ENCODE data around the gene HAPLN3.
"Not testable (repeated sequence)": the region's sequence is repeated elsewhere in the genome, so short reads cannot be mapped to it uniquely, and the experiment has no call there.

Gene HAPLN3

GRCh38 chr15:88932271-88932874 lies 37.0 kb upstream of the HAPLN3 start:
- H3K9me3 ChIP-seq (ENCODE audit: control extremely low read depth in 1 of 5, control insufficient read depth in 4 of 5, insufficient read depth in 2 of 5, low read depth in 1 of 5, low read length in 4 of 5): peaks cover 0 to 9% (median 3%) of the 10 kb centered on the region in 5 experiments
- no peak for DNase-seq
- no peak overlapping the region for H3K4me3 ChIP-seq (ENCODE audit: control insufficient read depth in 1 of 7, extremely low read depth in 1 of 7, insufficient read depth in 4 of 7, low read depth in 2 of 7, low read length in 6 of 7)
- H3K36me3 ChIP-seq (ENCODE audit: control insufficient read depth in 4 of 4, insufficient read depth in 4 of 4, low read length in 3 of 4): no peaks in the 10 kb centered on the region
- no peak overlapping the region for H3K27ac ChIP-seq (ENCODE audit: insufficient read depth in 1 of 2, low read depth in 1 of 2, low read length in 2 of 2, poor library complexity in 1 of 2, severe bottlenecking in 2 of 2)
- ChIA-PET POLR2A (no interaction called here), CTCF (no interaction called here)
- H3K4me1 ChIP-seq (ENCODE audit: control extremely low read depth in 1 of 4, control insufficient read depth in 4 of 4, insufficient read depth in 4 of 4, low read length in 3 of 4): no peaks in the 10 kb centered on the region
- peaks cover 0 to 2% (median 0%) of the 10 kb centered on the region in 5 experiments for H3K27me3 ChIP-seq (replicated peaks in 2 of 5; ENCODE audit: control insufficient read depth in 4 of 5, insufficient read depth in 5 of 5, low read length in 4 of 5)
- 71% methylated on average over 2 of the region's 4 CpGs for WGBS (ENCODE audit: insufficient coverage)

GRCh38 chr15:88930579-88930978 lies 35.2 kb upstream of the HAPLN3 start:
- Histone ChIP-seq H3K9me3 (ENCODE audit: control extremely low read depth in 1 of 5, control insufficient read depth in 4 of 5, insufficient read depth in 2 of 5, low read depth in 1 of 5, low read length in 4 of 5) (peaks cover 0 to 10% (median 3%) of the 10 kb centered on the region in 5 experiments), H3K4me1 (ENCODE audit: control extremely low read depth in 1 of 4, control insufficient read depth in 4 of 4, insufficient read depth in 4 of 4, low read length in 3 of 4) (no peaks in the 10 kb centered on the region), H3K4me3 (ENCODE audit: control insufficient read depth in 1 of 7, extremely low read depth in 1 of 7, insufficient read depth in 4 of 7, low read depth in 2 of 7, low read length in 6 of 7) (no peak overlapping the region), H3K36me3 (ENCODE audit: control insufficient read depth in 4 of 4, insufficient read depth in 4 of 4, low read length in 3 of 4) (no peaks in the 10 kb centered on the region), H3K27ac (ENCODE audit: insufficient read depth in 1 of 2, low read depth in 1 of 2, low read length in 2 of 2, poor library complexity in 1 of 2, severe bottlenecking in 2 of 2) (no peak overlapping the region), H3K27me3 (replicated peaks in 2 of 5; ENCODE audit: control insufficient read depth in 4 of 5, insufficient read depth in 5 of 5, low read length in 4 of 5) (peaks cover 0 to 2% (median 0%) of the 10 kb centered on the region in 5 experiments)
- DNase-seq: no peak
- ChIA-PET CTCF (no interaction called here), POLR2A (no interaction called here)
- 100% methylated on average over 1 of the region's 2 CpGs for WGBS (ENCODE audit: insufficient coverage)

- DNase-seq; CTCF ChIA-PET; H3K4me1 ChIP-seq (ENCODE audit: control extremely low read depth in 1 of 4, control insufficient read depth in 4 of 4, insufficient read depth in 4 of 4, low read length in 3 of 4); H3K27me3 ChIP-seq (replicated peaks in 2 of 5; ENCODE audit: control insufficient read depth in 4 of 5, insufficient read depth in 5 of 5, low read length in 4 of 5); POLR2A ChIA-PET; H3K27ac ChIP-seq (ENCODE audit: insufficient read depth in 1 of 2, low read depth in 1 of 2, low read length in 2 of 2, poor library complexity in 1 of 2, severe bottlenecking in 2 of 2); H3K36me3 ChIP-seq (ENCODE audit: control insufficient read depth in 4 of 4, insufficient read depth in 4 of 4, low read length in 3 of 4); H3K4me3 ChIP-seq (ENCODE audit: control insufficient read depth in 1 of 7, extremely low read depth in 1 of 7, insufficient read depth in 4 of 7, low read depth in 2 of 7, low read length in 6 of 7): not testable (repeated sequence)
- 80% methylated on average over 1 of the region's 3 CpGs for WGBS (ENCODE audit: insufficient coverage)
- peaks cover 0 to 10% (median 2%) of the 10 kb centered on the region in 5 experiments for H3K9me3 ChIP-seq (ENCODE audit: control extremely low read depth in 1 of 5, control insufficient read depth in 4 of 5, insufficient read depth in 2 of 5, low read depth in 1 of 5, low read length in 4 of 5)
Observed at GRCh38 chr15:88929358-88930098, 34.2 kb upstream of the HAPLN3 start.

- POLR2A ChIA-PET; H3K27me3 ChIP-seq (replicated peaks in 2 of 5; ENCODE audit: control insufficient read depth in 4 of 5, insufficient read depth in 5 of 5, low read length in 4 of 5); H3K4me1 ChIP-seq (ENCODE audit: control extremely low read depth in 1 of 4, control insufficient read depth in 4 of 4, insufficient read depth in 4 of 4, low read length in 3 of 4); H3K9me3 ChIP-seq (ENCODE audit: control extremely low read depth in 1 of 5, control insufficient read depth in 4 of 5, insufficient read depth in 2 of 5, low read depth in 1 of 5, low read length in 4 of 5); H3K27ac ChIP-seq (ENCODE audit: insufficient read depth in 1 of 2, low read depth in 1 of 2, low read length in 2 of 2, poor library complexity in 1 of 2, severe bottlenecking in 2 of 2); H3K36me3 ChIP-seq (ENCODE audit: control insufficient read depth in 4 of 4, insufficient read depth in 4 of 4, low read length in 3 of 4); DNase-seq; CTCF ChIA-PET; H3K4me3 ChIP-seq (ENCODE audit: control insufficient read depth in 1 of 7, extremely low read depth in 1 of 7, insufficient read depth in 4 of 7, low read depth in 2 of 7, low read length in 6 of 7): not testable (repeated sequence)
Observed at GRCh38 chr15:88928192-88928591, 32.8 kb upstream of the HAPLN3 start.

- H3K27me3 ChIP-seq (replicated peaks in 2 of 5; ENCODE audit: control insufficient read depth in 4 of 5, insufficient read depth in 5 of 5, low read length in 4 of 5); DNase-seq; H3K36me3 ChIP-seq (ENCODE audit: control insufficient read depth in 4 of 4, insufficient read depth in 4 of 4, low read length in 3 of 4); H3K4me1 ChIP-seq (ENCODE audit: control extremely low read depth in 1 of 4, control insufficient read depth in 4 of 4, insufficient read depth in 4 of 4, low read length in 3 of 4); H3K27ac ChIP-seq (ENCODE audit: insufficient read depth in 1 of 2, low read depth in 1 of 2, low read length in 2 of 2, poor library complexity in 1 of 2, severe bottlenecking in 2 of 2); POLR2A ChIA-PET; H3K4me3 ChIP-seq (ENCODE audit: control insufficient read depth in 1 of 7, extremely low read depth in 1 of 7, insufficient read depth in 4 of 7, low read depth in 2 of 7, low read length in 6 of 7); H3K9me3 ChIP-seq (ENCODE audit: control extremely low read depth in 1 of 5, control insufficient read depth in 4 of 5, insufficient read depth in 2 of 5, low read depth in 1 of 5, low read length in 4 of 5): not testable (repeated sequence)
- WGBS (ENCODE audit: insufficient coverage): no CpG with 5 or more reads among the region's 2 CpGs
- CTCF ChIA-PET: interaction anchor here (0.9 to 1.2 kb wide), 2 partner anchors 22 to 28 kb away, joined by 3 to 5 read pairs; no protein-coding TSS in a partner anchor
Observed at GRCh38 chr15:88925648-88926047, 30.3 kb upstream of the HAPLN3 start.

- H3K9me3 ChIP-seq (ENCODE audit: control extremely low read depth in 1 of 5, control insufficient read depth in 4 of 5, insufficient read depth in 2 of 5, low read depth in 1 of 5, low read length in 4 of 5); H3K4me3 ChIP-seq (ENCODE audit: control insufficient read depth in 1 of 7, extremely low read depth in 1 of 7, insufficient read depth in 4 of 7, low read depth in 2 of 7, low read length in 6 of 7); H3K27me3 ChIP-seq (replicated peaks in 2 of 5; ENCODE audit: control insufficient read depth in 4 of 5, insufficient read depth in 5 of 5, low read length in 4 of 5); DNase-seq; POLR2A ChIA-PET; H3K27ac ChIP-seq (ENCODE audit: insufficient read depth in 1 of 2, low read depth in 1 of 2, low read length in 2 of 2, poor library complexity in 1 of 2, severe bottlenecking in 2 of 2); H3K36me3 ChIP-seq (ENCODE audit: control insufficient read depth in 4 of 4, insufficient read depth in 4 of 4, low read length in 3 of 4); CTCF ChIA-PET; H3K4me1 ChIP-seq (ENCODE audit: control extremely low read depth in 1 of 4, control insufficient read depth in 4 of 4, insufficient read depth in 4 of 4, low read length in 3 of 4): not testable (repeated sequence)
- 93% methylated on average over 8 of the region's 12 CpGs for WGBS (ENCODE audit: insufficient coverage)
Observed at GRCh38 chr15:88920892-88921435, 25.6 kb upstream of the HAPLN3 start.

GRCh38 chr15:88920186-88920891 lies 25.0 kb upstream of the HAPLN3 start:
- Histone ChIP-seq H3K36me3 (ENCODE audit: control insufficient read depth in 4 of 4, insufficient read depth in 4 of 4, low read length in 3 of 4) (no peaks in the 10 kb centered on the region), H3K4me3 (ENCODE audit: control insufficient read depth in 1 of 7, extremely low read depth in 1 of 7, insufficient read depth in 4 of 7, low read depth in 2 of 7, low read length in 6 of 7) (no peak overlapping the region), H3K4me1 (ENCODE audit: control extremely low read depth in 1 of 4, control insufficient read depth in 4 of 4, insufficient read depth in 4 of 4, low read length in 3 of 4) (no peaks in the 10 kb centered on the region), H3K27ac (ENCODE audit: insufficient read depth in 1 of 2, low read depth in 1 of 2, low read length in 2 of 2, poor library complexity in 1 of 2, severe bottlenecking in 2 of 2) (no peak overlapping the region), H3K9me3 (ENCODE audit: control extremely low read depth in 1 of 5, control insufficient read depth in 4 of 5, insufficient read depth in 2 of 5, low read depth in 1 of 5, low read length in 4 of 5) (no peaks in the 10 kb centered on the region), H3K27me3 (replicated peaks in 2 of 5; ENCODE audit: control insufficient read depth in 4 of 5, insufficient read depth in 5 of 5, low read length in 4 of 5) (no peaks in the 10 kb centered on the region)
- DNase-seq: no peak
- POLR2A ChIA-PET: no interaction called here
- 100% methylated on average over 4 of the region's 9 CpGs for WGBS (ENCODE audit: insufficient coverage)
- CTCF ChIA-PET: no interaction called here

All from common myeloid progenitor, CD34-positive (primary cell).